ENCODE data around the gene MARS1.

- TF ChIP-seq CTCF (IDR thresholded peaks at IDR 0.05) (no peak), TCF7L2 (IDR thresholded peaks at IDR 0.05; ENCODE audit: low read depth, low read length) (no peak), REST (IDR thresholded peaks at IDR 0.05; ENCODE audit: insufficient read depth in 1 of 2, low read depth in 2 of 2, low read length in 1 of 2) (no peak), POLR2AphosphoS5 (IDR thresholded peaks at IDR 0.05; ENCODE audit: low read depth, low read length) (no peak), SIN3A (IDR thresholded peaks at IDR 0.05; ENCODE audit: borderline replicate concordance, insufficient read depth, low read depth, low read length) (no peak)
These were observed 71.0 kb downstream of the MARS1 start for GRCh38 chr12:57558864-57559263.
